WTC11 (cell line): ENCODE data around the gene PEX10. TPM values are rescaled to one million over a fixed set of nuclear protein-coding genes. Genes with fewer than 3 reads are reported as not detected.

Experiments
- ATAC-seq: fragments of 200-7000 bp; cut with Tn5 transposase; 2 replicates; pipeline ENCODE4 v1.10.0; 2021; ENCODE audit warnings: mild to moderate bottlenecking, moderate library complexity
- CTCF ChIA-PET: fragments of 300-600 bp; sonication (Branson Sonifier 250); formaldehyde crosslinking; loops from one replicate; lab custom pipeline; 2021; ENCODE audit warnings: antibody characterized with exemption; lab: Charles Lee
- POLR2A ChIA-PET: fragments of 350-600 bp; sonication (Branson Sonifier 250); formaldehyde crosslinking; loops from one replicate; lab custom pipeline; 2021; ENCODE audit warnings: antibody characterized with exemption; lab: Charles Lee
- DNase-seq: peaks from one replicate; pipeline ENCODE4 v3.0.0; 2021; ENCODE audit warnings: low spot score
- H3K27ac Mint-ChIP-seq: 2 replicates; pipeline ENCODE4 v1.8.0; 2021; ENCODE audit warnings: mixed read lengths
- H3K27me3 Mint-ChIP-seq: 2 replicates; pipeline ENCODE4 v1.8.0; 2021; ENCODE audit warnings: low read depth, mild to moderate bottlenecking, moderate library complexity, mixed read lengths
- H3K36me3 Mint-ChIP-seq: 2 replicates; pipeline ENCODE4 v1.8.0; 2021; ENCODE audit warnings: mixed read lengths
- H3K4me1 Mint-ChIP-seq: 2 replicates; pipeline ENCODE4 v1.8.0; 2022; ENCODE audit warnings: mixed read lengths
- H3K4me3 Mint-ChIP-seq: 2 replicates; pipeline ENCODE4 v1.8.0; 2021; ENCODE audit warnings: mild to moderate bottlenecking, moderate library complexity, mixed read lengths
- H3K9me3 Mint-ChIP-seq: 2 replicates; pipeline ENCODE4 v1.8.0; 2021; ENCODE audit warnings: mixed read lengths
- AFF4 ChIP-seq: sonication (generic); formaldehyde crosslinking; IDR thresholded peaks from 2 replicates; pipeline ENCODE4 v1.8.1; 2023; ENCODE audit warnings: mild to moderate bottlenecking, missing genetic modification reagents, borderline replicate concordance
- E2F1 ChIP-seq: sonication (generic); formaldehyde crosslinking; IDR thresholded peaks from 2 replicates; pipeline ENCODE4 v1.8.0; 2022; ENCODE audit warnings: mild to moderate bottlenecking, missing genetic modification reagents
- ETV6 ChIP-seq: sonication (generic); formaldehyde crosslinking; IDR thresholded peaks from 2 replicates; pipeline ENCODE4 v1.8.1; 2022; ENCODE audit warnings: mild to moderate bottlenecking, missing genetic modification reagents
- GTF2I ChIP-seq: fragments of 250-450 bp; sonication (Bioruptor Pico); conservative IDR thresholded peaks from 2 replicates; pipeline ENCODE4 v1.4.0; 2021; ENCODE audit warnings: mild to moderate bottlenecking
- JUN ChIP-seq: sonication (generic); formaldehyde crosslinking; IDR thresholded peaks from 2 replicates; pipeline ENCODE4 v1.8.0; 2023; ENCODE audit warnings: mild to moderate bottlenecking, missing genetic modification reagents
- MAX ChIP-seq: sonication (generic); formaldehyde crosslinking; IDR thresholded peaks from 2 replicates; pipeline ENCODE4 v1.8.0; 2022; ENCODE audit warnings: mild to moderate bottlenecking, missing genetic modification reagents
- MXD4 ChIP-seq: fragments of 250-450 bp; sonication (Bioruptor Pico); IDR thresholded peaks from 2 replicates; pipeline ENCODE4 v1.8.0; 2021; ENCODE audit warnings: mild to moderate bottlenecking, moderate library complexity, borderline replicate concordance
- MYBL2 ChIP-seq: sonication (generic); formaldehyde crosslinking; IDR thresholded peaks from 2 replicates; pipeline ENCODE4 v1.8.1; 2023; ENCODE audit warnings: mild to moderate bottlenecking, moderate library complexity, missing genetic modification reagents
- TP53 ChIP-seq: sonication (generic); formaldehyde crosslinking; IDR thresholded peaks from 2 replicates; pipeline ENCODE4 v1.8.1; 2023; ENCODE audit warnings: mild to moderate bottlenecking, missing genetic modification reagents
- USF2 ChIP-seq: sonication (generic); formaldehyde crosslinking; IDR thresholded peaks from 2 replicates; pipeline ENCODE4 v1.8.1; 2023; ENCODE audit warnings: mild to moderate bottlenecking, missing genetic modification reagents, moderate library complexity
- ZBTB43 ChIP-seq: sonication (generic); formaldehyde crosslinking; IDR thresholded peaks from 2 replicates; pipeline ENCODE4 v1.8.1; 2023; ENCODE audit warnings: mild to moderate bottlenecking, missing genetic modification reagents
- ZNF281 ChIP-seq: sonication (generic); formaldehyde crosslinking; IDR thresholded peaks from 2 replicates; pipeline ENCODE4 v1.8.0; 2023; ENCODE audit warnings: mild to moderate bottlenecking, missing genetic modification reagents
- ZNF396 ChIP-seq: fragments of 250-450 bp; sonication (Bioruptor Pico); IDR thresholded peaks from 2 replicates; pipeline ENCODE4 v1.8.0; 2021; ENCODE audit warnings: mild to moderate bottlenecking, moderate library complexity, borderline replicate concordance
- ZNF671 ChIP-seq: fragments of 250-450 bp; sonication (Bioruptor Pico); IDR thresholded peaks from 2 replicates; pipeline ENCODE4 v1.8.0; 2021; ENCODE audit warnings: mild to moderate bottlenecking
- total RNA-seq: library from RNA; stranded (reverse); gene quantifications from 3 replicates; pipeline ENCODE4 v1.2.3, GENCODE V29; 2021

The PEX10 gene
- total RNA-seq, 1 experiment from 2014 or later: 29.3 TPM

GRCh38 chr1:2417833-2418225 lies 5.5 kb upstream of the PEX10 start:
- Mint-ChIP-seq H3K36me3 (no peaks in the 10 kb centered on the region), H3K9me3 (peaks cover 7% of the 10 kb centered on the region)
- POLR2A ChIA-PET: interaction anchor here (0.6 kb wide), 1 partner anchor 505 kb away, joined by 7 read pairs; no protein-coding TSS in a partner anchor

More at GRCh38 chr1:2417833-2418225, 5.5 kb upstream of the PEX10 start:
- TF ChIP-seq MXD4 (CRISPR knock-in tag) (no peak), ZNF281 (CRISPR knock-in tag) (no peak), TP53 (CRISPR knock-in tag) (no peak), JUN (no peak), GTF2I (CRISPR knock-in tag) (no peak), AFF4 (CRISPR knock-in tag) (no peak), USF2 (CRISPR knock-in tag) (no peak), ZBTB43 (CRISPR knock-in tag) (no peak), E2F1 (CRISPR knock-in tag) (no peak), MAX (CRISPR knock-in tag) (no peak), ZNF671 (no peak), ZNF396 (CRISPR knock-in tag) (no peak), ETV6 (CRISPR knock-in tag) (no peak), MYBL2 (CRISPR knock-in tag) (no peak)
- Mint-ChIP-seq H3K27me3 (peaks cover 15% of the 10 kb centered on the region), H3K4me1 (peaks cover 16% of the 10 kb centered on the region), H3K4me3 (no peak overlapping the region), H3K27ac (no peak overlapping the region)
- DNase-seq (no peak), ATAC-seq (no peak)
- CTCF ChIA-PET: interaction anchor here (1.2 kb wide), 1 partner anchor 80 kb away, joined by 3 read pairs; no protein-coding TSS in a partner anchor
